Kasumi-1 (cell line): ENCODE data around the gene SIAH2.

ENCODE experiments used
- DNase-seq, 2 experiments: peaks; one replicate each; lab custom pipeline; 2025; lab: John Stamatoyannopoulos, UW

The SIAH2 gene

DNA sequence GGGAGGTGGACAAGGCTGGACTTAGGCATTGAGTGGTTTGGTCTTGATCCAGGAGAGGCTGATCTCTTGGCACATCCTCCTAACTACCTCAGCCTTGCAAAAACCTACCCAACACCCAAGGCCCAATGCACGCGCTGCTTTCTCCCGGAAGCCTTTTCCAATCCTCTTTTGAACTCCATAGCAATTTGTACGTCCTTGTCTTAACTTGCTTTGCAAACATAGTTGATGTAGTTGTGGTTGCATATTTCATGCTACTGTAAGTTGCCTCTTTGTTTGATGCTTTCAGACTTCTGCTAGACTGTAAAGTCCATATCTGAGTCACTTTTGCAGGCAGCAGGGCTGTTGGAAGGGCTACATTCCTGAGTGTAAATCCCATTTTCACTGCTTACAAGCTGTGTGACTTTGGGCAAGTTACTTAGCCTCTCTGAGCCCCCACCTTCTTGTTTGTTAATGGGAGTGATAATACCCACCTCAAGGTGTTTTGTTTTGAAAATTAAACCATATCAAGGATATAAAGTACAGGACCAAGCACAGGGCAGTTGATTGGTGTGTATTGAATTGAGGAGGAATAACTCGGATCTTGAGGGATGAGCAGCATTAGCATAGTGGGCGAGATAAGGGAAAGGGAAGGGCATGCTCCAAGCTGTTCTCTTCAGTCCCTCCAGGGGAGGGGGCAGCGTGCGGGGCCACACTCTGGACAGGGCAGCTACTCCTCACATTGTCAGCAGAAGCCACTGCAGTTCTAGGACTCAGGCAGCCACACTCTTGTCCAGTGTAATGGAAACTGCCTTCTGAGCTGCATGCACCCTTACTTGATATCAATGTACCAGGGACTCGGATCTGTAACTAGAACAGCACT, 28.8 kb downstream of the SIAH2 start:
- no peak for DNase-seq

DNA sequence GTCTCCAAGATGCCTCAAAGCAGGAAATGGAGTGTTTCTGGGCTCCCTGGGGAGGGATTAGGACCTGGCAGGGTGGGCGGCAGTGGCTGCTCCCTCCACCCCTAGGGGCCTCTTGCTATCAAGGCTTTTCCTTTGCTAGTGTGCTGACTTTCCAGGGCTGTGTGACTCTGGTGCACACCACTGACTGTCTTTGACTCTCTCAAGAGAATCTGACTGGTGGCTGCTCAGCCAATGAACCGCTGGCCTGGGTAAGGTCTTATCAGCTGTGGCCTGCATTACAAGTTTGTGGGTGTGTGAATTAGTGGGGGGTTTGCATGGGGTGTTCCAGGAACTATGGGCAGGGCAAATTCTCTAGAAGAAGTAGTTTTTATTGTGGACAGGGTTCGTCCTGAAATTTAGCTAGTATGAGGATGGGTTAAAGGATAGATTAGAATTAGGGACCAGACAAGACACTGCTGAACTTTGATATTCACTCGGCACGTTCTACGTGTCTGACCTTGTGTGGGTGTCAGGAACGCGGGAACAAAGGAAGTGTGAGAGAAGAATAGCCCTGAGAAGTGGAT, 29.5 kb downstream of the SIAH2 start:
- DNase-seq = no peak

DNA sequence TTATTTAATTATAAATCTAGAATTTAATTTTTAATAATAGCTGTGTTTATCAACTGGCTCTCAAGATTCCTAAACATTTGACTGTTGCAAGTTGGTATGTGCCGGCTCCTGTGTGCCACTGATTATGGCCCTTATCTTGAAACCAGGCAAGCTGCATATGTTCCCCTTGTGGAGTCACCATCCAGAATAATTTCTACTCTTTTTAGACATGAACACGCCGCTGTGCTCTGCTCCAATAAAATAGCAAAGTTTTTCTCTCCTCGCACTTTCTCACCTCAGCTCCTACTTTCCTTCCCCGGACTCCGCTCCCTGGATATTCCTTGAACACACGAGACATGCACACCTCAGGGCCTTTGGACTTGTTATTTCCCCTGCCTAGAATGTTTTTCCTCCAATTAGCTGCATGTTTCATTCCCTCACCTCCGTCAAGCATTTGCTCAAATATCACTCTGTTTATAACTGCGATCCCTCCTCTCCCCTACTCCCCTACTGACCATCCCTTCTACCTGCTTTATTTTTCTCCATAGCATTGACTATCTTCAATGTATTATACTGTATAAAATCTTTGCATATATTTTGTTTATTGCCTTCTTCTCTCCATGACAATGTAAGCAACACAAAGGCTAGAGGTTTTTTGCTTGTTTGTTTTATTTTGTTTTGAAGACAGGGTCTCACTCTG, 33.1 kb downstream of the SIAH2 start:
- no peak for DNase-seq

DNA sequence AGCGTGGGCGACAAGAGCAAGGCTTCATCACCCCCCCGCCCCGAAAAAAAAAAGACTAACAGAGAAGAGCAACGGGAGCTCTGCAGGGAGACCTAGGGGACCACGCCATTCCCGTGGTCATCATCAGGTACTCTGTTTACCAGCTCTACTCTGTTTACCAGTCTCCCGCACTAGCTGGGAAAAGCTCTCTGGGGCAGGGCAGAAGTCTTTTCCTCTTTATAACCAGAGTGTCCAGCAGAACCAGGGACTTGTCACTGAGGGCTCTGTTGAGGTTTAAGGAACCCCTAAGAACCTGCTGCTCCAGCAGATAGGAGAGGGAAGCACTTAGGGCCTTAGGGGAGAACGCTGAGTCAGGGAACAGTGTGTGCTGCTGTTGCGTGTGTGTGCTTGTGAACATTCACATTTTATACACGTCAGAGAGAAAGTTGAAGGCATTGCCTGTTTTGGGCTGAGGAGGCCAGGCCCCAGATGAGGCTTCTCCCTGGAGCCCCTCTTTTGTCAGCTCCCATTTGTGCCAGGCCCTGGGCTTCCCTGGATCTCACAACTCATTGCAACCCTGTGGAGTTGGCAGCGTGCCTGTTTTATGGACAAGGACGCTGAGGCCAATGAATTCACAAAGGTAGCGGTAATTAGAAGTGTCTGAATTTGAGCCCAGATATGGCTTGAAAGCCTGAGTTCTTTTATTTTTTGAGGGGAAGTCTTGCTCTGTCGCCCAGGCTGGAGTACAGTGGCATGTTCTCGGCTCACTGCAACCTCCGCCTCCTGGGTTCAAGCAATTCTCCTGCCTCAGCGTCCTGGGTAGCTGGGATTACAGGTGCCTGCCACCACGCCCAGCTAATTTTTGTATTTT, 35.1 kb downstream of the SIAH2 start:
- no peak for DNase-seq

DNA sequence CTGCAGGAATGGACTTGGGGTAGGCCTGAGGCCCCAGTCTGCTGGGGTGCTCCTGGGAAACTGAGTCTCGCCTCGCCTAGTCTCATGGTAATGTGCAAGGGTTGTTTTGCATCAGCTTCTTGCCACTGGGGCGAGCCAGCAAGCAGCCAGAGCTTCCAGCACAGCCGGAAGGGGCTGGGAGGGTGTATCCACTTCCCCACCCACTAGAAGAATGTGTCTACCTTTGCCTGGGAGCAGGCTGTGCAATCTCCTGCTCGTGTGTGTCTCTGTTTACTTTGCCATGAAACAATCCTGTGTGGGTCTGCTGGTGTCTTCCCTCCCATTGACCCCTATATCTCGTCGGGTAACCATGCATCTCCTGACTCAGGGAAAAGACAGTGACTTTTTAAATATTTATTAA, 37.4 kb downstream of the SIAH2 start:
- no peak for DNase-seq

DNA sequence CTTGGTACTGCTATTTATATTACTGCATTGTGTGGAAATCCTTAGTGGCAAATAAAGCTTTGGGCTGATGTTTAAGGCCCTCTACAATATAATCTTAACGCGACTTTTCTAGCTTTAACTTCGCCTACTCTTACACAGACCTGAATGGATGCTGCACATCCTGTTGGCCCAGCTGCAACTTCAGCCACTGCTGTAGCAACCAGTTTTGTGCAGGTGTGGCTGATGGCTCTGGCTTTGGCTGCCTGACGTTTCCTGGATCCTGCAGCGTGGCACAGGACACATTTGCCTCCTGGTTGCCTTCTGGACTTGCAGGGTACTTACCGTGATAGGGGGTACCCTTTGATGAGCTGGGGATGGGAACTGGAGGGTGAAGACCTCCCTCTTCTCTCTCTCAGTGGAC, 39.0 kb downstream of the SIAH2 start:
- DNase-seq = no peak

DNA sequence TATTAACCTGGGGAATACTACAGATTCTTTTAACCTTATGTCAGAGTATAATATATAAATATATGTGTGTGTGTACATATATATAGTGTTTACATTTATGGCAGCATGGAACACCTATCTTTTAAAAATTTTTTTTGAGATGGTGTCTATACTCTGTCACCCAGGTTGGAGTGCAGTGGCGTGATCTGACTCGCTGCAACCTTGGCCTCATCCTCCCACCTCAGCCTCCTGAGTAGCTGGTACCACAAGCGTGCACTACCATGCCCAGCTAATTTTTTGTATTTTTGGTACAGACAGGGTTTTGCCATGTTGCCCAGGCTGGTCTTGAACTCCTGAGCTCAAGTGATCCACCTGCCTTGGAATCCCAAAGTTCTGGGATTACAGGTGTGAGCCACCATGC, 40.7 kb downstream of the SIAH2 start:
- no peak for DNase-seq

DNA sequence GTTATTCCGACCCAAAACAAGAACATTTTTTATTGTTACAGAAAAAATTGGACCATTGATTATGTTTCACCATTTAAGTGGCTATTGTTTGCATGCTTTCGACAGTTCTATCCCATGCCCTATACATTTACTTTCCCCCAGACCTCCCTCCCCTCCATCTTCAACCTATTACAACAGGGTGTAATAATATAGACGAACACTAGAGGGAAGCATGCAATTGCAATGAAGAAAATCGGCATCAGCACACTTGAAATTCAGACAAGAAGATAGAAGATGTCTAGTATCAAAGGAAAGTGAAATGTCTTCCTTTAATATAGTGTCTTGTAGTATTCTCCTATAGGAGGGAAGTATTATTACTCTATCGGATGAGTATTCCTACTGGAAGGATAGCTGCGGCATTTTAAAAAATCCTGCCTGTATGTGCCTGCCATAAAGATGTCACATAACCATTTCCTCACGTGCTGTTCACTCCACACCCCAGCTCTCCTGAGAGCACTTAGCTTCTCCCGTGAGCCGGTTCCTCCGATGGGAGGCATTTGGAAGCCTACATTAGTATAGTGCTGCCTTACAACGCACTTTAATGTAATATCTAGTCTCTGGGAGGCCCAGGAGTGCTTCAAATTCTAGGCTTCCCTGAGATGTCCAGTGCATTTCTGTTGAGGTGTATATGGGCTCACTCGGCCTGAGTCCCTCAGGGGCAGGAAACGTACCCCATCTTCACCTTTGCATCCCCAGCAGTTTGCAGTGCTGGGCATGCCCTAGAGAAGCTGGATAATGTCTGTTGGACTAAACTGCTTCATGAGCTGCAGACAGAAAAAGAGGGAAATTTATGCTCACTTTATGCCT, 41.5 kb downstream of the SIAH2 start:
- DNase-seq = peak; percentile 90 to 91

DNA sequence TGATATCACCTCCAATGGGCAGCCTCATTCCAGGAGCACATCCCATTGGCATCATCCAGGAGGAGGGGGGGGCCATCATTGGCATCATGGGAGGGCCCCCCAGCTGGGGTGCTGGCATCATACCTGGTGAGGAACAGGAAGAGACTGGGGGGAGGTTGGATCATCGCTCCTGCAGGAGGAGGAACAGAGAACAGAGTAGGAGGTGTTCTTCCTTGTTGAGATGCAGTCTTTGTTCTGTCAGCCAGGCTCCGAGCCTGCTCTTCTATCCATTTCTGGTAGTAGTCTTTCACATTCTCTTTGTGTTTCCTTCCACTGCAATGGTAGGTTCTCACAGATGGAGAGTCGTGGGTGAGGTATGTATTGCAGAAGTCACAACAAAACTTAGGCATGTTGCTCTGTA, 42.5 kb downstream of the SIAH2 start:
- no peak for DNase-seq

DNA sequence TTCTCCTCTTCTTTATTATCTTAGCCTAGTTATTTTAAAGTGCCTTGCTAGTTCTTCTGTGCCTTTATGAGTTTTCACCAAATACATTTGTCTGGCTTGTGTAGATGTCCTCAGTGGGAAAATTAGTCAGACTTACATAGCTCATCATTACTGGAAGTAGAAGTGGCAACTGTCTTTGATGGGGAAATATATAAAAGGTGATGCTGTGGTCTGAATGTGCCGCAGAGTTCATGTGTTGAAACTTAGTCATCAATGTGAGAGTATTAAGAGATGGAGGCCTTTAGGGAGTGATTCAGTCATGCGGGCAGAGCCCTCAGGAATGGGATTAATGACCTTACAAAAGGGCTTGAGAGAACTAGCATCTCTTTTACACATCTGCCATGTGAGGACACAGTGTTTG, 52.9 kb downstream of the SIAH2 start:
- DNase-seq = no peak

DNA sequence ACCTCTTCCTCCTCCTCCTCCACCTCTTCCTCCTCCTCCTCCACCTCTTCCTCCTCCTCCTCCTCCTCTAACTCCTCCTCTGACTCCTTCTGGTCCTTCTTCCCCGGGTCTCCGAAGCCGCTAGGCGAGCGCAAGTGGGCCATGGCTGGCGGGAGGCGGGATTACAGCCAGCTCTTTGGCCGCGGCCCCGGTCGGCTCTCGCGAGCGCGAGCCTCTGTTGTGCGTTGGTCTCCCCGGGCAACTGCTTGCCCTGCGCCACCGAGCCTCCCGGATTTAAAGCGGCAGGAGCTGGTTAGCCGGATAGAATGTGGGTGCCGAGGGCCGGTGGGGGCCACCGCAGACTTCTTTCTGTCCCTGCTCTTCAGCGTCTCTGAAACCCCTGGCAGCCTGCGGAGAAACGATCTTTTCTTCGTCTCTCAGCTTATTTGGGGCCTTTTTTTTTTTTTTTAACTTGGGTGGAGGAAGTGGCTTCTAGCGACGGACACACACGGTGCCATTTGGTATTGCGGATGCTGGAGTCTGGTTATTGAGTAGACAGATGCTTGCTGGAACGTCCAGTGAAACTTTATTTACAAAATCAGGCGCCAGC, 59.1 kb downstream of the SIAH2 start, which contains the start of gene ERICH6:
TSS of gene ERICH6 (minus strand) at position 165 of the 589 bp plus-strand sequence. CDS start at position 143, 22 bp downstream.
- peak; percentile 75 to 82 for DNase-seq

DNA sequence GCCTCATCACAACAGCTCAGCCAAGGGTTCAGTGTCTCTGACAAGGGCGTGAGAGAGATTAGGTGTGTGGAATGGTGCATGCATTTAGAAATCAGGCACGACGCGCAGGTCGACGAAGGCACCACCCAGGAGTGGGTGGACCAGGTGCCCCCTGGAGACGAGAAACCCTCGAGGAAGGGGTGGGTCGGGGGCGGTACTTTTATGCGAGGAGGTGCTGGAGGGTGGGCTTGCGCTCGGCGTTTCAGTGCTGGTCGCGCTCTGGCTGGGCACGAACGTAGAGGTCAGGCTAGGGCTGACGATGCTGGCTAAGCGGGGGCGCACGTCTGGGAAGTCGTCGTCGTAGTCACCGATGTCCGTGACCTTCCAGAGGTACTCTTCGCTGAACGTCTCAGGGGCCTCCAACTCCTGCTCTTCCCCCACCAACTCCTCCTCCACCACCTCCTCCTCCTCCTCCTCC, 59.6 kb downstream of the SIAH2 start:
- DNase-seq = no peak

DNA sequence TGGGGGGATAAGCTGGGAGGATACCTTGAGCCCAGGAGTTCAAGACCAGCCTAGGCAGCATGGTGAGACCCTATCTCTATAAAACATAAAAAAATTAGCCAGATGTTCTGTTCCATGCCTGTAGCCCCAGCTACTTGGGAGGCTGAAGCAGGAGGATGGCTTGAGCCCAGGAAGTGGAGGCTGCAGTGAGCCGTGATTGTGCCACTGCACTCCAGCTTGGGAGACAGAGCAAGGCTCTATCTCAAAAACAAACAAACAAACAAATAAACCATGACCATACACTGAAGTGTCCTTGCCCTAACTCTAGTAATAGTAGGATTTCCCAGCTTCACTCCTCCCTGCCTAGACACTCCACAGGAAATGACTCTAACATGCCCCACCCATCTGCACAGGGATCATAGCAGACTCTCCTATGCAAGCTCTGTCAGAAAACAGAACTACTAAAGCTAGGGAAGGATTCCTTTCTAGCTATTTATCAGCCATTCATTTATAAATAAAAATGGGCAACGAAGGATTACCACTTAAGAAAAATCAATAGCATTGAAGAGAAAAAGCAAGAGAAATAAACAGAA, 63.8 kb downstream of the SIAH2 start:
- DNase-seq = no peak

DNA sequence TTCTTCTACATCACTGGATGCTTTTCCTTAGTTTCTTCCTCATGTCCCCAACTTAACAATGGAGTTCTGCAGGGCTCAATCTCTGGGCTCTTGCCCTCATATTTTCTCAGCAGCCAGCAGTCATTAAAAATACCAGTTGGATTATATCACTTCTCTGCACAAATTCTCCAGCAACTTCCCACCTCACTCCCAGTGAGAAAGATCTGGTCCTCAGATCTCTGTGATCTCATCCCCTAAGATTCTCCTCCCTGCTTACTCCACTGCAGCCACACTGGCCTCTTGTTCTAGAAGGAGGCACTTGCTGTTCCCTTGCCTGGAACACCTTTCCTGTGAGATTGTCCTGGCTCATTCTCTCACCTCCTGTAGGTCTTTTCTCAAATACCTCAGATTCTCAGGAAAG, 65.3 kb downstream of the SIAH2 start:
- DNase-seq = no peak

DNA sequence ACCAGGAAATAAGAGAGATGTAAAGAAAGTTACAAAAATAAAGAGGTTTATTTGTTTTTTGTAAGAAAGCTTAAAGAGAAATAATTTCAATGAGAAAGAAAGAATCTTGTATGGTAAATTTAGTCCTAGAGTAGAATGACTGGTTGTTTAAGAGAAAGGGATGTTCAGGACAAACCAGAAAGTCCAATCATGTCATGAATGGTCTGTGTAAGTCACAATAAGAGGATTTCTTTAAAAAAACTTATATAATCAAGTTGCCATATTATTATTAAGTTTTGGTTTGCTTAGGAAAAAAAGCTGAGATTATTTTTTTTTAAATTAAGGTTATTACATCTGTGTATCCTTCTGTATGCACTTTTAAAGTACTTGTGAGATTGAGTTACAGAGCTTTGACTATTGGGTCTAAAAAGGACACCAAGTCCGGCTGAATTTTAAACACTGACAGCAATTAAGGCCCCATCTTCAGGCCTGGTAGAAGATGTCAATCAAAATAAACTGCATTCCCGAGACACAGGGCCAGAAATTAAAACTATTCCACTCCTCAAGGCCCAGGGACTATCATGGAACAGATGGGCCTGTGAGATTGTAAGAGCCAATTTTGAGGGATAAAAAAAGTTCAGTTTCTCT, 71.4 kb downstream of the SIAH2 start:
- DNase-seq = no peak
